ENCODE results near the gene PCCA.

DNA sequence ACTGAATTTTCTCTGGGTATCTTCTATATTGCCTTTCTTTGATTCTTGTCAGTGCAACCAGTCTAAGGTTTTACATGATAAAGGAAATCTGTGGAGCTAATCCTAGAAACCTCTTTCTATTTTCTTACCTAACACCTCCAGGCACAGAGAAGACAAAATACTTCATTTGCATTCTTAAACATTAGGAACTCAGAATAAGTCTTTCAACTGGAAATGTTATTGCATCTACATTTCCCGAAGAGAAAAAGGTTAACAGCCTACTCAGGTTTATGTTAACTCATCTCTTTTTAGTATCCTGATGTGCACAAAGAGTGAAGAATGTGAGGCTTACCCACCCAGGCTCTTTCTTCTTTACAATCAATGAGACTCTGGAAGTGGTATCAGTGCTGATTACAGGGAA lies 106.7 kb downstream of the PCCA start:
- TF ChIP-seq GATA3 (IDR thresholded peaks at IDR 0.05; ENCODE audit: low read depth, low read length) = no peak
- TF ChIP-seq GATA2 (IDR thresholded peaks at IDR 0.05; ENCODE audit: low read depth, low read length) = no peak

Measured in SH-SY5Y (cell line).